ENCODE results near the gene MRGPRX1.

DNA sequence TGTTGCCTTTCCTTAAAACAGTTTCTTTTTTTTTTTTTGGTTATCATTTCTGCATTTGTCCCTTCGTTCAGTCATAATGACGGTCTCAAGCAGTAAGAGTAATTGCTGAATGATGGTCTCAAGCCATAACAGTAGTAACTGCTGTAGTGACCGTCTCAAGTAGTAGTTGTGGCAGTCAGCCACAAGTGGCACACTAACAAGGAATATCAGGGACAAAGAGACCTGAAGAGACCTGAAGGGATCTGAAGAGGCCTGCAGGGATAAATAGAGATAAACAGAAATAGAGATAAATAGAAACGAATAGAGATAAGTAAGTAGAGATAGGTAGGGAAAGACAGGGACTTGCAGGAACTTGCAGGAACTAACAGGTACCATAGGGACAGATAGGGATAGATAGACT, 42.7 kb upstream of the MRGPRX1 start:
- TF ChIP-seq, protein P1, sequence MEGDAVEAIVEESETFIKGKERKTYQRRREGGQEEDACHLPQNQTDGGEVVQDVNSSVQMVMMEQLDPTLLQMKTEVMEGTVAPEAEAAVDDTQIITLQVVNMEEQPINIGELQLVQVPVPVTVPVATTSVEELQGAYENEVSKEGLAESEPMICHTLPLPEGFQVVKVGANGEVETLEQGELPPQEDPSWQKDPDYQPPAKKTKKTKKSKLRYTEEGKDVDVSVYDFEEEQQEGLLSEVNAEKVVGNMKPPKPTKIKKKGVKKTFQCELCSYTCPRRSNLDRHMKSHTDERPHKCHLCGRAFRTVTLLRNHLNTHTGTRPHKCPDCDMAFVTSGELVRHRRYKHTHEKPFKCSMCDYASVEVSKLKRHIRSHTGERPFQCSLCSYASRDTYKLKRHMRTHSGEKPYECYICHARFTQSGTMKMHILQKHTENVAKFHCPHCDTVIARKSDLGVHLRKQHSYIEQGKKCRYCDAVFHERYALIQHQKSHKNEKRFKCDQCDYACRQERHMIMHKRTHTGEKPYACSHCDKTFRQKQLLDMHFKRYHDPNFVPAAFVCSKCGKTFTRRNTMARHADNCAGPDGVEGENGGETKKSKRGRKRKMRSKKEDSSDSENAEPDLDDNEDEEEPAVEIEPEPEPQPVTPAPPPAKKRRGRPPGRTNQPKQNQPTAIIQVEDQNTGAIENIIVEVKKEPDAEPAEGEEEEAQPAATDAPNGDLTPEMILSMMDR (conservative IDR thresholded peaks at IDR 0.05; ENCODE audit: low read depth in 2 of 2): no peak
- TF ChIP-seq EZH2 (IDR thresholded peaks at IDR 0.05; ENCODE audit: low read depth, unreplicated experiment): no peak
- no peak for TF ChIP-seq CREB1 (CRISPR knock-in tag; IDR thresholded peaks at IDR 0.05; ENCODE audit: low read depth)
- TF ChIP-seq, protein P2, sequence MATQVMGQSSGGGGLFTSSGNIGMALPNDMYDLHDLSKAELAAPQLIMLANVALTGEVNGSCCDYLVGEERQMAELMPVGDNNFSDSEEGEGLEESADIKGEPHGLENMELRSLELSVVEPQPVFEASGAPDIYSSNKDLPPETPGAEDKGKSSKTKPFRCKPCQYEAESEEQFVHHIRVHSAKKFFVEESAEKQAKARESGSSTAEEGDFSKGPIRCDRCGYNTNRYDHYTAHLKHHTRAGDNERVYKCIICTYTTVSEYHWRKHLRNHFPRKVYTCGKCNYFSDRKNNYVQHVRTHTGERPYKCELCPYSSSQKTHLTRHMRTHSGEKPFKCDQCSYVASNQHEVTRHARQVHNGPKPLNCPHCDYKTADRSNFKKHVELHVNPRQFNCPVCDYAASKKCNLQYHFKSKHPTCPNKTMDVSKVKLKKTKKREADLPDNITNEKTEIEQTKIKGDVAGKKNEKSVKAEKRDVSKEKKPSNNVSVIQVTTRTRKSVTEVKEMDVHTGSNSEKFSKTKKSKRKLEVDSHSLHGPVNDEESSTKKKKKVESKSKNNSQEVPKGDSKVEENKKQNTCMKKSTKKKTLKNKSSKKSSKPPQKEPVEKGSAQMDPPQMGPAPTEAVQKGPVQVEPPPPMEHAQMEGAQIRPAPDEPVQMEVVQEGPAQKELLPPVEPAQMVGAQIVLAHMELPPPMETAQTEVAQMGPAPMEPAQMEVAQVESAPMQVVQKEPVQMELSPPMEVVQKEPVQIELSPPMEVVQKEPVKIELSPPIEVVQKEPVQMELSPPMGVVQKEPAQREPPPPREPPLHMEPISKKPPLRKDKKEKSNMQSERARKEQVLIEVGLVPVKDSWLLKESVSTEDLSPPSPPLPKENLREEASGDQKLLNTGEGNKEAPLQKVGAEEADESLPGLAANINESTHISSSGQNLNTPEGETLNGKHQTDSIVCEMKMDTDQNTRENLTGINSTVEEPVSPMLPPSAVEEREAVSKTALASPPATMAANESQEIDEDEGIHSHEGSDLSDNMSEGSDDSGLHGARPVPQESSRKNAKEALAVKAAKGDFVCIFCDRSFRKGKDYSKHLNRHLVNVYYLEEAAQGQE (IDR thresholded peaks at IDR 0.05; ENCODE audit: unreplicated experiment): no peak
- no peak for TF ChIP-seq POLR2AphosphoS5 (IDR thresholded peaks at IDR 0.05; ENCODE audit: low read depth)
- TF ChIP-seq EZH2phosphoT487 (IDR thresholded peaks at IDR 0.05; ENCODE audit: unreplicated experiment): no peak
